ENCODE measurements around the gene ASPM. TPM values are rescaled to one million over a fixed set of nuclear protein-coding genes. Genes with fewer than 3 reads are reported as not detected.

Gene ASPM
- total and polyA plus RNA-seq, 9 of the 15 experiments (the other 6 are each of a cell fraction or from before 2014, with no cell fraction given), result 22.7 to 84.4 (median 46.4) TPM

DNA sequence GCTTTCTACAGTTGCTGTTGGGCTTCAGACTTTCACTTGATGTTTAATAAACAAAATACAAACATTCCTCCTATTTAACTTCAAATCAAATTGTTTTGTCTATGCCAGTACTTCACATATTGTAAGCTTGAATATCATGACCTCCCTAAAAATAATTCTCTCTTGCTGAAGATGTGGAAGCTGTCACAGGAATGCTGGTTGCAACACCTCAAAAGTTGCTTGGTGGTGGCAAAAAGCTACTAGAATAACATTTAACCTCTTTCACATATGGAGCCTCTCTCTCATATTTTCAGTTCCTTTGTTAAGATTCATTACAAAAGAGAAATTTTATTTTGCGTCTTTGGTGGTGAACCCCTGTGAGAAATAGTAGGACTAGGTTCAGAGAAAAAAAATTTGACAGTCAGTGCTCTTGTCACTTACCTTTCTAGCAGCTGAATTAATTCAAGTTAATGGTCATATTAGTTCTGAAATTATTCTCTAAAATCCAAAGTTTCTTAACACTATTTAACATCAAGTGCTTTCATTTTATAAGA, 53.9 kb downstream of the ASPM start:
- Histone ChIP-seq H4K20me1 (replicated peaks; ENCODE audit: control insufficient read depth, insufficient read depth, low read length) (no peaks in the 10 kb centered on the region), H3K4me2 (ENCODE audit: insufficient read depth, low read length) (no peak overlapping the region), H2AFZ (ENCODE audit: low read depth, low read length) (no peak overlapping the region), H3K9me3 (replicated peaks; ENCODE audit: control insufficient read depth, insufficient read depth, low read depth, low read length) (no peaks in the 10 kb centered on the region), H3K9me1 (ENCODE audit: control insufficient read depth, insufficient read depth, low read length) (no peaks in the 10 kb centered on the region), H3K4me1 (replicated peaks in 1 of 2; ENCODE audit: control insufficient read depth in 2 of 2, insufficient read depth in 2 of 2, low read length in 2 of 2) (peaks cover 0 to 11% of the 10 kb centered on the region in 2 experiments; a peak in 2 of 5 replicates), H3K79me2 (ENCODE audit: control insufficient read depth, insufficient read depth, low read length) (no peaks in the 10 kb centered on the region), H3K4me3 (no peak overlapping the region), H3K9ac (ENCODE audit: insufficient read depth in 1 of 2, low read depth in 2 of 2, low read length in 2 of 2) (no peak overlapping the region), H3K27ac (ENCODE audit: extremely low read depth, low read depth, low read length) (no peak overlapping the region), H3K27me3 (ENCODE audit: control insufficient read depth in 2 of 2, insufficient read depth in 2 of 2, low read length in 2 of 2) (no peaks in the 10 kb centered on the region), H3K36me3 (ENCODE audit: control insufficient read depth, insufficient read depth, low read length) (peaks cover 78% of the 10 kb centered on the region)
- intact Hi-C loops (cut with micrococcal nuclease) (no loop called here), in situ Hi-C loops (cut with MboI) (no loop called here)
- ChIA-PET CTCF (ENCODE audit: low intra/inter-chr PET ratio) (no interaction called here), POLR2A (interaction anchor here (0.7 kb wide), 1 partner anchor 21 kb away, joined by 4 read pairs; no protein-coding TSS in a partner anchor)
- FAIRE-seq (no peak), DNase-seq (ENCODE audit: extremely low read depth in 1 of 4, low spot score in 3 of 4) (no peak), ATAC-seq (no peak)
- WGBS (ENCODE audit: insufficient coverage, low coverage, missing lambda C conversion rate), result 94% methylated on average over 1 of the region's 1 CpG
- no TSS peak for BruUV-seq (replicated peaks)
- no peak for TF ChIP-seq NCOA4 (IDR thresholded peaks at IDR 0.05; ENCODE audit: partially characterized antibody)
- TF ChIP-seq, protein P1, sequence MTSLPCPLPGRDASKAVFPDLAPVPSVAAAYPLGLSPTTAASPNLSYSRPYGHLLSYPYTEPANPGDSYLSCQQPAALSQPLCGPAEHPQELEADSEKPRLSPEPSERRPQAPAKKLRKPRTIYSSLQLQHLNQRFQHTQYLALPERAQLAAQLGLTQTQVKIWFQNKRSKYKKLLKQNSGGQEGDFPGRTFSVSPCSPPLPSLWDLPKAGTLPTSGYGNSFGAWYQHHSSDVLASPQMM (CRISPR knock-in tag; IDR thresholded peaks at IDR 0.05), result no peak
- no peak for TF ChIP-seq E2F1 (CRISPR knock-in tag; IDR thresholded peaks at IDR 0.05)
- no peak for TF ChIP-seq MED1 (CRISPR knock-in tag; IDR thresholded peaks at IDR 0.05; ENCODE audit: borderline replicate concordance)
- TF ChIP-seq, protein P2, sequence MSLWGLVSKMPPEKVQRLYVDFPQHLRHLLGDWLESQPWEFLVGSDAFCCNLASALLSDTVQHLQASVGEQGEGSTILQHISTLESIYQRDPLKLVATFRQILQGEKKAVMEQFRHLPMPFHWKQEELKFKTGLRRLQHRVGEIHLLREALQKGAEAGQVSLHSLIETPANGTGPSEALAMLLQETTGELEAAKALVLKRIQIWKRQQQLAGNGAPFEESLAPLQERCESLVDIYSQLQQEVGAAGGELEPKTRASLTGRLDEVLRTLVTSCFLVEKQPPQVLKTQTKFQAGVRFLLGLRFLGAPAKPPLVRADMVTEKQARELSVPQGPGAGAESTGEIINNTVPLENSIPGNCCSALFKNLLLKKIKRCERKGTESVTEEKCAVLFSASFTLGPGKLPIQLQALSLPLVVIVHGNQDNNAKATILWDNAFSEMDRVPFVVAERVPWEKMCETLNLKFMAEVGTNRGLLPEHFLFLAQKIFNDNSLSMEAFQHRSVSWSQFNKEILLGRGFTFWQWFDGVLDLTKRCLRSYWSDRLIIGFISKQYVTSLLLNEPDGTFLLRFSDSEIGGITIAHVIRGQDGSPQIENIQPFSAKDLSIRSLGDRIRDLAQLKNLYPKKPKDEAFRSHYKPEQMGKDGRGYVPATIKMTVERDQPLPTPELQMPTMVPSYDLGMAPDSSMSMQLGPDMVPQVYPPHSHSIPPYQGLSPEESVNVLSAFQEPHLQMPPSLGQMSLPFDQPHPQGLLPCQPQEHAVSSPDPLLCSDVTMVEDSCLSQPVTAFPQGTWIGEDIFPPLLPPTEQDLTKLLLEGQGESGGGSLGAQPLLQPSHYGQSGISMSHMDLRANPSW (CRISPR knock-in tag; IDR thresholded peaks at IDR 0.05), result no peak
- no peak for TF ChIP-seq RB1 (IDR thresholded peaks at IDR 0.05; ENCODE audit: low read depth)
- no peak for TF ChIP-seq NCOA2 (IDR thresholded peaks at IDR 0.05; ENCODE audit: partially characterized antibody in 2 of 2)
- TF ChIP-seq CHAMP1 (IDR thresholded peaks at IDR 0.05), result no peak
- no peak for TF ChIP-seq GABPA (tag; conservative IDR thresholded peaks at IDR 0.05; ENCODE audit: low read depth)
- TF ChIP-seq, protein P3, sequence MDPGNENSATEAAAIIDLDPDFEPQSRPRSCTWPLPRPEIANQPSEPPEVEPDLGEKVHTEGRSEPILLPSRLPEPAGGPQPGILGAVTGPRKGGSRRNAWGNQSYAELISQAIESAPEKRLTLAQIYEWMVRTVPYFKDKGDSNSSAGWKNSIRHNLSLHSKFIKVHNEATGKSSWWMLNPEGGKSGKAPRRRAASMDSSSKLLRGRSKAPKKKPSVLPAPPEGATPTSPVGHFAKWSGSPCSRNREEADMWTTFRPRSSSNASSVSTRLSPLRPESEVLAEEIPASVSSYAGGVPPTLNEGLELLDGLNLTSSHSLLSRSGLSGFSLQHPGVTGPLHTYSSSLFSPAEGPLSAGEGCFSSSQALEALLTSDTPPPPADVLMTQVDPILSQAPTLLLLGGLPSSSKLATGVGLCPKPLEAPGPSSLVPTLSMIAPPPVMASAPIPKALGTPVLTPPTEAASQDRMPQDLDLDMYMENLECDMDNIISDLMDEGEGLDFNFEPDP (CRISPR knock-in tag; IDR thresholded peaks at IDR 0.05), result no peak
- no peak for TF ChIP-seq WHSC1 (IDR thresholded peaks at IDR 0.05; ENCODE audit: low read length)
- no peak for TF ChIP-seq ZNF23 (CRISPR knock-in tag; IDR thresholded peaks at IDR 0.05)
- no peak for TF ChIP-seq ELF4 (CRISPR knock-in tag; IDR thresholded peaks at IDR 0.05)
- no peak for TF ChIP-seq SRF (CRISPR knock-in tag; IDR thresholded peaks at IDR 0.05)
- no peak for TF ChIP-seq PURB (CRISPR knock-in tag; IDR thresholded peaks at IDR 0.05; ENCODE audit: low read depth)
